HG02840 (cell line): ENCODE data around the gene PMPCA.

Experiments used
- ATAC-seq: cut with Tn5 transposase; IDR thresholded peaks from one replicate; pipeline ENCODE4 v1.9.1; 2021; ENCODE audit warnings: mild to moderate bottlenecking, moderate library complexity, moderate number of reproducible peaks; ENCODE audit not compliant: unreplicated experiment, low FRiP score

Gene PMPCA

DNA sequence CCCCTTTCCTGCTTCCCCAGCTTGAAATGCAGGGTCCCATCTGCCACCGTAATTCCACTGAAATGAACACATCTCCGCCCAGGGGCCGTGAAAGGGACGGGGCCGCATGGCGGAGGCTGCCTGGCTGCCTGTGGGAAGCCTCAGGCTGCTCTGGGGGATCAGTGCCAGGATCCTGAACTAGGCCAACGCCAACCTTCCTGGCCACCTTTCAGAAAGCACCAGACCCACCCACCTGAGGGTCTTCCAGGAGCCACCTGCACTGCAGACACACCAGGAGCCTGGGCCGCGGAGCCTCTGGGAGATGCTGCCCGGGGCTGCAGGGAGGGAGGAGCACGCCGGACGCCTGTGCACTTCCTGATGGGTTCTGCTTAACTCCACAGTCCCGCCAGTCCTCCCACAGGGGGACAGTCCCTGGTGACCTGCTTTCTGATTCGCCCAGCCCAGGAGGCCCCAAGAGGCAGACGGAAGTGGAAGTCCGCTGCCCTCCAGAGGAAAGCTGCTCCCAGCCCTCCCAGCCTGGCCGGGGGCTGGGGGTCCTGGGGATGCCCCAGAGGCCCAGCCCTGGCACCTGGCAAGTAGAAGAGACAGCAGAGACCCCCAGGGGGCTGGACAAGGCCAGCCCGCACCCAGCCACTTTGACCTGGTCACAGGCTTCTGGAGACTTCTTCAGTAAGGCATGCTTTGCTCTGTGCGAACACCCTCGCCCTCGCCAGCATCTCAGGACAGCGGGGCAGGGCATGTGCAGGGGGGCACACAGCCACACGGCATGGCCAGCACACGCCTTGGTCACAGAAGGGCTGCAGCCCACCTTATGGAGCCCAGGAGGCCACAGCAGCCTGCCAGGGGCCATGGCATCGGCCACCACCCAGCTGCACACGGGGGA is 36.9 kb upstream of the PMPCA start, which contains the start of gene CARD9:
Gene CARD9 (minus strand): TSS at position 370 of the 883 bp plus-strand sequence. CDS start 1,591 bp downstream, outside the sequence.
- no peak for ATAC-seq

- ATAC-seq, result no peak
These were observed 36.3 kb upstream of the PMPCA start for GRCh38 chr9:136374183-136374575.

- no peak for ATAC-seq
These were observed 35.4 kb upstream of the PMPCA start for GRCh38 chr9:136375096-136375495.

- no peak for ATAC-seq
These were observed 34.0 kb upstream of the PMPCA start for GRCh38 chr9:136376457-136376856.

DNA sequence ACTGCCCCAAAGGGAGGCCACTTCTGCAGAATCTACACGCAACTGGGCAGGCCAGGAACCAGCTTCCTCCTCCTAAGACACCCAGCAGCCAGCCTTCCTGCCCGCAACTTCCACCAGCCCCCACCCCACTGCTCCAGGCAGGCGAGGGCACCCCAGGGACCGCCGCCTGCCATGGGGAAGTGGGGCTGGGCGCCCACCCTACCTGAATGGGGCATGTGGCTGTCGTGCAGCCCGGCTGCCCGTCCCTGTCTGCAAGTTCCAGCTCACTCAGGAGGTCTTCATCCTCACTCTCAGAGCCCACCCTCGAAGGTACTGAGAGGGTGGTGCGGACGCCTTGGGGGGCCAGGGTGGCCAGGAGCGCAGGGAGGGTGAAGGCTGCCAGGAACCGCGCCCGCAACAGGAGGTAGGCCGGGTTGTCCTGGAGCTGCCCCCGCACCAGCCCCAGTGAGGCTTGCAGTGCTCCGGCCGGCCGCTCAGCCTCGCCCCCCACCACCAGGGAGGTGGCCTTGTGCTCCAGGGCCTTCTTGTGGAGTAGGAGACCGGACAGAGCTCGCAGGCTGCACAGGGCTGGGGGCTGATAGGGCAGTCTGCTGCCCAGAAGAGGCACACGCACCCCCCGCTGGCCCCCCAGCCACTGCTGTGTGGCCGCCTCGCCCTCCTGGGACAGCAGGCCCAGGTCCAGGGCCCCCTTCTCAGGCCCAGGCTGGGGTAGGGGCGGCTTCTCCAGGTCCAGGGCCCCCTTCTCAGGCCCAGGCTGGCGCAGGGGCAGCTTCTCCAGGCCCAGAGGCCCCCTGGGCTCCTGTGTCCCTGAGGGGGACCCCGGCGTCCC is 32.9 kb upstream of the PMPCA start:
- no peak for ATAC-seq

- ATAC-seq, result no peak
These were observed 32.1 kb upstream of the PMPCA start for GRCh38 chr9:136378170-136379002.

DNA sequence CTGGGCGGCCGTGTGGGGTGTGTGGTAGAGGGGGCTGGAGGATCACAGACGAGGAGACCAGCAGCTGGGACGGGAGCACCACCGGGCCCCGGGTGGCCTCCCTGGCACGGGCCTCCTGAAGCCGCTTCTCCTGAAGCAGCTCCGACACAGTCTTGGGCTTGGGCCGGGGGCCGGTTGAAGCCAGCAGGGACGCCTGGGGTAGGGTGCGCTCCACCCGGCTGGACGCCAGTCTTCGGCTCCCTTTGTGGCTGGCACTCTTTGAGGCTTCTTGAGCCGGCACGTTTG is 31.5 kb upstream of the PMPCA start:
- ATAC-seq, result no peak

- no peak for ATAC-seq
These were observed 31.1 kb upstream of the PMPCA start for GRCh38 chr9:136379401-136379800.

- no peak for ATAC-seq
These were observed 30.6 kb upstream of the PMPCA start for GRCh38 chr9:136379891-136380290.

- ATAC-seq, result no peak
These were observed 30.1 kb upstream of the PMPCA start for GRCh38 chr9:136380381-136380780.

GRCh38 chr9:136381311-136381710 is 29.1 kb upstream of the PMPCA start:
- no peak for ATAC-seq

- ATAC-seq, result no peak
These were observed 28.4 kb upstream of the PMPCA start for GRCh38 chr9:136381966-136382513.

DNA sequence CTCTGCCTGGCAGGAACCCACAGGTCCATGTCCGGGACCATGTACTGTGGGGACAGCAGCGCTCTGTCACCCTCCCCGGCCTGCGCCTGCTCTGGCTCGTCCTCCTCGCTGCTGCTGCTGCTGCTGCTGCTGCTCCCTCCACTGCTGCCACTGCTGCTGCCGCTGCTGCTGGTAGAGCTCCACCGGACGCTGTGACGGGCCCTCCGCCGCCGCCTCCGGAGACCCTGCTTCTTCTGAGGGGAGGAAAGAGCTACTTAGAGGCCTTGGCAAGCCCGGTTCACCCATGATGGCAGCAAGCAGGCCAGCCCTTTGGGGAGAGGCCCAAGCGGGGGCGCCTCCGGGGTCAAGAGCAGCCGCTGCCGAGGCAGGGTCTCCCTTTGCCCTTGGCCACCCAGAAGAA is 27.0 kb upstream of the PMPCA start:
- no peak for ATAC-seq

DNA sequence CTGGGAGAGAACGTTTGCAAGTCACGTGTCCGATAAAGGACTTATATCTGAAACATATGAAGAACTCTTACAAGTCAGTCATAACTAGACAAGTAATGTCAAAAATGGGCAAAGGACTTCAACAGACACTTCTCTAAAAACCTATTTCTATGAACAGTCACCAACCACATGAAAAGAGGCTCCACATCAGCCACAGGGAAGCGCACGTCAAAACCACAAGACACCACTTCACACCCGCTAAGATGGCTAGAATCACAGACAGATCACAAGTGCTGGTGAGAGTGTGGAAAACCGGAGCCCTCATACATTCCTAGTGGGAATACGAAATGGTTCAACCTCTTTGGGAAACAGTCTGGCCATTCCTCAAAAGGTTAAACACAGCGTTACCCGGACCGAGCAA is 25.4 kb upstream of the PMPCA start:
- ATAC-seq, result no peak

GRCh38 chr9:136386018-136386417 is 24.4 kb upstream of the PMPCA start:
- no peak for ATAC-seq

DNA sequence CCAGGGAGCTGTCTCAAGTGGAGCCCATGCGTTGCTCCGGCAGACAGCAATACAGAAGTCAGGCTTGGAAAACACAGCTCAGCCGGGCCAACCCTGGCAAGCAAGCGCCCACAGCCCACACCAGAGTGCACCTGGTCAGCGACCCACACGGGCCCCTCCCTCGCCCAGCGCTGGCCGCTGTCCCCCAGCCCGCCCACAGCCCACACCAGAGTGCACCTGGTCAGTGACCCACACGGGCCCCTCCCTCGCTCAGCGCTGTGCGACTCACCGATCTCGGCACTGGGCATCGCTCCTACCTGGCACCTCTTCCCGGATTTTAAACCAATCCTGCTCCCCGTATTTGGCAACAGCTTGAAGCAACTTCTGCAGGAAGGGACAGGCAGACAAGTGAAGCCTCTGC is 23.2 kb upstream of the PMPCA start:
- no peak for ATAC-seq

- no peak for ATAC-seq
These were observed 21.1 kb upstream of the PMPCA start for GRCh38 chr9:136389396-136389795.

GRCh38 chr9:136391737-136392537 is 18.5 kb upstream of the PMPCA start:
- ATAC-seq, result no peak

DNA sequence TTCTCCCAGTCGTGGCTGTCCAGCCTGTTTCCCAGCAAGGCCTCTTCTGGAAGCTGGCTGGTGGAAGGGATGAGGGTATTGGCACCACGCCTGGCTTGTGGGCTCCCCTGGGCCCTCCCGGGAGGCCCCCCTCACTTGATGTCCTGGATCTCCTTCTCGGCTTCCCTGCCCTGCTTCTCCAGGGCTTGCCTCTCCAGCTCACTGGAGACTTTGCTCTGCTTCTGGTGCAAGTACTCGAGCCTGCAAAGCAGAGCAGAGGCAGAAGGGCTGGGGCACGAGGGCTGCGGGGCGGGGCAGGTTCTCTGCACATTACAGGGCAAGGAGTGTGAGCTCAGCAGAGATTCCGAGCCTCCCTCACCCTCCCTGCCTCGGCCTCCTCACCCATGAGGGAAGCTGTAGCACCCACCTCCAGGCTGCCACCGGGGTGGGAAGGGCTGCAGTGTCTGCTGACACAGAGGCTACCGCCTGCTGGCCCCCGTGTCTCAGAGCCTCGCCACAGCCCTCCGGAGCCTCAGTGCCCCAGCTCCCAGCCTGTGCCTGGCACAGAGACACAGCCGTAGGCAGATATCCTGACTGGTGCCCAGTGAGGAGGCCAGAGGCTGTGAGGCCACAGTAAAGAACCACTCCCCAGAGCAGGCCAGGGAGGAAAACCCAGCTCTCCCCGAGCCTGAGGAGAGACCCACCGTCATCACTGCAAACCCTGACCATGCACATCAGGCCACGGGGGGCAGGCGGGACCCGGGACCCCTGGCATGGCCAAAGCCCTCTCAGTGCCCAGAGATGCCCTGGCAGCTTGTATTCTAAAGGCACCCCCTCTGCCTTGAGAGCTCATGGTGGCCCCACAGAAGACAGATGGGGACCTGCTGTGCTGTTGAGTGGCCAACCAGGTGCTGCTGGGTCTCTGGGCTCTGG is 17.7 kb upstream of the PMPCA start:
- no peak for ATAC-seq
